AG09309 (cell line): Measurements from ENCODE around the gene DLGAP5.

ENCODE experiments used
- DNase-seq: peaks from one replicate; pipeline ENCODE4 v3.0.0-alpha.2; 2010; ENCODE audit warnings: low read depth
- H3K4me3 ChIP-seq: 2 replicates; pipeline ENCODE4 v1.5.1; 2011; ENCODE audit warnings: mild to moderate bottlenecking, low read depth, low read length, moderate library complexity; ENCODE audit not compliant: control insufficient read depth
- TF ChIP-seq, protein P1 (sequence below): IDR thresholded peaks from 2 replicates; pipeline ENCODE4 v1.5.1; 2011; ENCODE audit warnings: mild to moderate bottlenecking, low read depth, low read length, inconsistent platforms; ENCODE audit not compliant: insufficient read depth, control insufficient read depth; ENCODE audit errors: missing control alignments

DLGAP5 gene

DNA sequence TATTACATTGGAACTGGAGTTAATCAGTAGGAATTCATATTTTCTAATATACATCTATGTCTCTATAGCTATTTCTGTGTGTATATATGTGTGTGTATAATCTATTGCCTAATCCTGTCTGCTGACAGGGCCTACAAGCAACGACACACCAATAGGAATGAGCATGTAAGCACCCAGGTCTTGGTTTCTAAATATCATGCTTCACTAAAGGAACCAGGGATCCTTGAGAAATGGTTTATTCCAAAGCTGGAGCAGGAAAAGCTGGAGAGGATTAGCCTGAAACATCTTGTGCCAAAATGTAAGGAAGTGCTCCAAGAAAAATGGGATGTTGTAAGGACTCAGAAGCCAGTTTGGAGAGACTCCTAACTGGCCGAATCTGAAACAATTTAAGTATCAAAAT lies 91.6 kb downstream of the DLGAP5 start:
- TF ChIP-seq, protein P1, sequence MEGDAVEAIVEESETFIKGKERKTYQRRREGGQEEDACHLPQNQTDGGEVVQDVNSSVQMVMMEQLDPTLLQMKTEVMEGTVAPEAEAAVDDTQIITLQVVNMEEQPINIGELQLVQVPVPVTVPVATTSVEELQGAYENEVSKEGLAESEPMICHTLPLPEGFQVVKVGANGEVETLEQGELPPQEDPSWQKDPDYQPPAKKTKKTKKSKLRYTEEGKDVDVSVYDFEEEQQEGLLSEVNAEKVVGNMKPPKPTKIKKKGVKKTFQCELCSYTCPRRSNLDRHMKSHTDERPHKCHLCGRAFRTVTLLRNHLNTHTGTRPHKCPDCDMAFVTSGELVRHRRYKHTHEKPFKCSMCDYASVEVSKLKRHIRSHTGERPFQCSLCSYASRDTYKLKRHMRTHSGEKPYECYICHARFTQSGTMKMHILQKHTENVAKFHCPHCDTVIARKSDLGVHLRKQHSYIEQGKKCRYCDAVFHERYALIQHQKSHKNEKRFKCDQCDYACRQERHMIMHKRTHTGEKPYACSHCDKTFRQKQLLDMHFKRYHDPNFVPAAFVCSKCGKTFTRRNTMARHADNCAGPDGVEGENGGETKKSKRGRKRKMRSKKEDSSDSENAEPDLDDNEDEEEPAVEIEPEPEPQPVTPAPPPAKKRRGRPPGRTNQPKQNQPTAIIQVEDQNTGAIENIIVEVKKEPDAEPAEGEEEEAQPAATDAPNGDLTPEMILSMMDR = no peak
- no peak for DNase-seq
- no peak overlapping the region for H3K4me3 ChIP-seq

DNA sequence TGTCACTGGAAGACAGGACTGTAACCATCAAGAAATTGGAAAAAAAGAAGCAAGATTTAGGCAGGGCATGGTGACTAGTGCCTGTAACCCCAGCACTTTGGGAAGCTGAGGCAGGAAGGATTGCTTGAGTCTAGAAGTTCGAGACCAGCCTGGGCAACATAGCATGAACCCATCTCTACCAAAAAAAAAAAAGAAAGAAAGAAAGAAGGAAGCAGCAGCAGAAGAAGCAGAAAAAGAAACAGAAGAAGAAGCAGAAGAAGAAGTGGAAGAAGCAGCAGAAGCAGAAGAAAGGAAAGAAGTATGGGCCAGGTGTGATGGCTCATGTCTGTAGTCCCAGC lies 92.9 kb downstream of the DLGAP5 start:
- H3K4me3 ChIP-seq = no peak overlapping the region
- TF ChIP-seq, protein P1 = no peak

More for the DNA sequence above, 92.9 kb downstream of the DLGAP5 start:
- DNase-seq = no peak
